ENCODE data around the gene RBX1.

RBX1 gene

GRCh38 chr22:41021613-41022454 lies 70.7 kb downstream of the RBX1 start:
- H3K27me3 ChIP-seq (ENCODE audit: control insufficient read depth, insufficient read depth, low read length, poor library complexity, severe bottlenecking): peaks cover 20% of the 10 kb centered on the region
- H3K9me3 ChIP-seq (ENCODE audit: control insufficient read depth, low read length): no peaks in the 10 kb centered on the region
- 0 to 1% methylated on average over 85 of the region's 85 CpGs for whole genome bisulfite sequencing, 2 experiments
- peaks cover 13% of the 10 kb centered on the region for H3K4me1 ChIP-seq (ENCODE audit: control insufficient read depth, insufficient read depth, low read length)
- peak overlapping the region; percentile 72 for H3K4me3 ChIP-seq (ENCODE audit: insufficient read depth, low read depth, low read length)
- no peaks in the 10 kb centered on the region for H3K36me3 ChIP-seq (ENCODE audit: control insufficient read depth, insufficient read depth, low read length)
- peak overlapping the region; percentile 80 for H3K27ac ChIP-seq (ENCODE audit: insufficient read depth, low read depth, low read length, poor library complexity, severe bottlenecking)

GRCh38 chr22:41022470-41023298 lies 71.5 kb downstream of the RBX1 start:
- Histone ChIP-seq H3K36me3 (ENCODE audit: control insufficient read depth, insufficient read depth, low read length) (no peaks in the 10 kb centered on the region), H3K27me3 (ENCODE audit: control insufficient read depth, insufficient read depth, low read length, poor library complexity, severe bottlenecking) (peaks cover 20% of the 10 kb centered on the region), H3K4me1 (ENCODE audit: control insufficient read depth, insufficient read depth, low read length) (peaks cover 13% of the 10 kb centered on the region), H3K4me3 (ENCODE audit: insufficient read depth, low read depth, low read length) (peak overlapping the region; percentile 72), H3K9me3 (ENCODE audit: control insufficient read depth, low read length) (no peaks in the 10 kb centered on the region), H3K27ac (ENCODE audit: insufficient read depth, low read depth, low read length, poor library complexity, severe bottlenecking) (peak overlapping the region; percentile 76)
- 1 to 2% methylated on average over 46 of the region's 46 CpGs for WGBS, 2 experiments

Data from ectodermal cell (in vitro differentiated cells).